Measurements from ENCODE around the gene NPBWR2.

NPBWR2 gene

GRCh38 chr20:64053841-64054661 lies 53.3 kb downstream of the NPBWR2 start:
- ATAC-seq (ENCODE audit: low read depth) (no peak), DNase-seq (ENCODE audit: low spot score in 2 of 2) (no peak)
- Mint-ChIP-seq H3K4me1 (peaks cover 19% of the 10 kb centered on the region), H3K27ac (no peak overlapping the region), H3K36me3 (peaks cover 3% of the 10 kb centered on the region), H3K27me3 (peaks cover 27% of the 10 kb centered on the region), H3K9me3 (no peaks in the 10 kb centered on the region), H3K4me3 (no peak overlapping the region)

Measured in memory B cell (primary cell).